Endothelial cell of umbilical vein (primary cell): Measurements from ENCODE around the gene CYB5D1. TPM values are rescaled to one million over a fixed set of nuclear protein-coding genes. Genes with fewer than 3 reads are reported as not detected.

ENCODE experiments used
- BruUV-seq: library from RNA; stranded (reverse); fragments of 400-500 nt; replicated peaks from 2 replicates; lab custom pipeline; 2021; lab: Mats Ljungman, UMichigan
- CTCF ChIA-PET: fragments of 300-600, 350-600 bp; sonication (Branson Sonifier 250); formaldehyde crosslinking; loops from one replicate; lab custom pipeline; 2021; ENCODE audit warnings: antibody characterized with exemption, inconsistent platforms; lab: Charles Lee
- POLR2A ChIA-PET: fragments of 300-600, 350-600 bp; sonication (Branson Sonifier 250); formaldehyde crosslinking; loops from one replicate; lab custom pipeline; 2021; ENCODE audit warnings: antibody characterized with exemption, inconsistent platforms; lab: Charles Lee
- DNase-seq: peaks from one replicate; pipeline ENCODE4 v3.0.0-alpha.2; 2011; ENCODE audit warnings: low read depth, low spot score
- FAIRE-seq: peaks from 2 replicates; lab custom pipeline; 2011; peaks lifted over from hg19 to GRCh38; lab: Jason Lieb, UNC
- H2AFZ ChIP-seq: 2 replicates; pipeline ENCODE4 v1.6.0; 2012; ENCODE audit warnings: low read depth, low read length, control low read depth, inconsistent platforms
- H3K27ac ChIP-seq: 2 replicates; pipeline ENCODE4 v1.5.1; 2011; ENCODE audit warnings: low read depth, mild to moderate bottlenecking, control low read depth, low read length, moderate library complexity; ENCODE audit not compliant: insufficient read depth
- H3K27me3 ChIP-seq, 2 experiments: 2 replicates each; pipeline versions ENCODE4 v1.6.0 to v1.6.1; 2011; ENCODE audit warnings: low read length in 2 of 2, mixed read lengths in 1 of 2; ENCODE audit not compliant: control insufficient read depth in 2 of 2, insufficient read depth in 2 of 2
- H3K36me3 ChIP-seq, 2 experiments: 2 replicates in 1 of 2; 3 replicates in 1 of 2; pipeline ENCODE4 v1.5.1; 2011; ENCODE audit warnings: low read length in 2 of 2, mild to moderate bottlenecking in 1 of 2, moderate library complexity in 1 of 2; ENCODE audit not compliant: control insufficient read depth in 2 of 2, insufficient read depth in 2 of 2; ENCODE audit errors: extremely low read depth in 1 of 2
- H3K4me1 ChIP-seq: 3 replicates; pipeline ENCODE4 v1.5.1; 2011; ENCODE audit warnings: mild to moderate bottlenecking, low read length; ENCODE audit not compliant: control insufficient read depth, insufficient read depth; ENCODE audit errors: extremely low read depth
- H3K4me2 ChIP-seq: 2 replicates; pipeline ENCODE4 v1.6.1; 2011; ENCODE audit warnings: low read length, control low read depth, mixed read lengths; ENCODE audit not compliant: insufficient read depth
- H3K4me3 ChIP-seq, 3 experiments: fragments of 200-600 bp in 1 of 3; sonication (generic), shearing (Covaris generic) in 1 of 3; replicated peaks in 1 of 3; 2 replicates each; pipeline ENCODE4 v1.5.1; 2011 to 2016; ENCODE audit warnings: control low read depth in 3 of 3, low read length in 3 of 3, mild to moderate bottlenecking in 2 of 3, inconsistent platforms in 1 of 3, low read depth in 1 of 3, moderate library complexity in 1 of 3; ENCODE audit not compliant: insufficient read depth in 1 of 3
- H3K79me2 ChIP-seq: 2 replicates; pipeline ENCODE4 v1.6.0; 2012; ENCODE audit warnings: low read length, inconsistent platforms; ENCODE audit not compliant: control insufficient read depth, insufficient read depth
- H3K9ac ChIP-seq: replicated peaks from 2 replicates; pipeline ENCODE3; 2011; ENCODE audit warnings: low read length, control low read depth; ENCODE audit not compliant: insufficient read depth; ENCODE audit errors: extremely low read depth
- H3K9me1 ChIP-seq: replicated peaks from 3 replicates; pipeline ENCODE4 v1.6.0; 2011; ENCODE audit warnings: mild to moderate bottlenecking, low read length; ENCODE audit not compliant: control insufficient read depth, insufficient read depth; ENCODE audit errors: extremely low read depth
- H3K9me3 ChIP-seq: replicated peaks from 2 replicates; pipeline ENCODE4 v1.5.1; 2012; ENCODE audit warnings: low read length, inconsistent platforms; ENCODE audit not compliant: control insufficient read depth, insufficient read depth
- H4K20me1 ChIP-seq: replicated peaks from 2 replicates; pipeline ENCODE3; 2011; ENCODE audit warnings: mild to moderate bottlenecking, low read length; ENCODE audit not compliant: control insufficient read depth, insufficient read depth; ENCODE audit errors: extremely low read depth
- EZH2 ChIP-seq: IDR thresholded peaks from 2 replicates; pipeline ENCODE4 v1.6.1; 2012; ENCODE audit warnings: borderline replicate concordance, low read depth, mild to moderate bottlenecking, moderate library complexity, low read length, inconsistent platforms; ENCODE audit not compliant: severe bottlenecking
- FOS ChIP-seq: IDR thresholded peaks from 2 replicates; pipeline ENCODE4 v1.6.1; 2011; ENCODE audit warnings: mild to moderate bottlenecking, low read length, moderate library complexity, borderline replicate concordance; ENCODE audit not compliant: insufficient read depth
- JUN ChIP-seq: IDR thresholded peaks from 2 replicates; pipeline ENCODE4 v1.6.1; 2011; ENCODE audit warnings: borderline replicate concordance, low read depth; ENCODE audit not compliant: insufficient read length, insufficient read depth
- MYC ChIP-seq: IDR thresholded peaks from one replicate; pipeline ENCODE4 v1.6.1; 2011; ENCODE audit warnings: mild to moderate bottlenecking, low read depth, low read length
- POLR2A ChIP-seq: IDR thresholded peaks from 2 replicates; pipeline ENCODE4 v1.6.1; 2012; ENCODE audit warnings: low read depth, mild to moderate bottlenecking, control low read depth, low read length
- POLR2AphosphoS5 ChIP-seq: IDR thresholded peaks from 2 replicates; pipeline ENCODE4 v1.6.1; 2012; ENCODE audit warnings: low read depth, mild to moderate bottlenecking, control low read depth, low read length, moderate library complexity; ENCODE audit not compliant: insufficient read depth
- dilution Hi-C: fragments of 300-500 bp; cut with MboI; formaldehyde crosslinking; loops from one replicate; pipeline ENCODE4 v1.15.0; 2019; ENCODE audit warnings: low sequenced_read_pairs; ENCODE audit not compliant: extremely low pct_ligation_motif_present
- intact Hi-C: fragments of 100-400 bp; cut with micrococcal nuclease; formaldehyde crosslinking; loops from one replicate; pipeline ENCODE4 v1.10.0; 2022
- polyA plus RNA-seq, 4 experiments: library from polyadenylated mRNA; depleted of rRNA in 3 of 4; stranded (reverse) in 3 of 4; unstranded in 1 of 4; fragments of >200 nt; gene quantifications; 2 replicates each; pipeline versions ENCODE4 v1.2.1 to v1.2.3, GENCODE V29; 2011 to 2012; ENCODE audit warnings: missing spikeins in 1 of 4
- total RNA-seq: library from RNA; stranded (reverse); gene quantifications from 2 replicates; pipeline ENCODE4 v1.2.3, GENCODE V29; 2021
- TF ChIP-seq, protein P1 (sequence below): IDR thresholded peaks from 2 replicates; pipeline ENCODE4 v1.6.1; 2011; ENCODE audit not compliant: insufficient read depth, insufficient read length
- TF ChIP-seq, protein P2 (sequence below), 2 donors: IDR thresholded peaks; 1 replicate in 1 of 2; 2 replicates in 1 of 2; pipeline ENCODE4 v1.5.1; 2011; ENCODE audit warnings: low read length in 2 of 2, mild to moderate bottlenecking in 2 of 2, moderate library complexity in 2 of 2, control low read depth in 1 of 2, inconsistent platforms in 1 of 2, low read depth in 1 of 2; ENCODE audit not compliant: insufficient read depth in 1 of 2; ENCODE audit errors: extremely low read depth in 1 of 2

Gene CYB5D1
- total and polyA plus RNA-seq, 2 donors (not counting 3 experiments of a cell fraction or from before 2014, with no cell fraction given) = 9.4 to 18.1 TPM

DNA sequence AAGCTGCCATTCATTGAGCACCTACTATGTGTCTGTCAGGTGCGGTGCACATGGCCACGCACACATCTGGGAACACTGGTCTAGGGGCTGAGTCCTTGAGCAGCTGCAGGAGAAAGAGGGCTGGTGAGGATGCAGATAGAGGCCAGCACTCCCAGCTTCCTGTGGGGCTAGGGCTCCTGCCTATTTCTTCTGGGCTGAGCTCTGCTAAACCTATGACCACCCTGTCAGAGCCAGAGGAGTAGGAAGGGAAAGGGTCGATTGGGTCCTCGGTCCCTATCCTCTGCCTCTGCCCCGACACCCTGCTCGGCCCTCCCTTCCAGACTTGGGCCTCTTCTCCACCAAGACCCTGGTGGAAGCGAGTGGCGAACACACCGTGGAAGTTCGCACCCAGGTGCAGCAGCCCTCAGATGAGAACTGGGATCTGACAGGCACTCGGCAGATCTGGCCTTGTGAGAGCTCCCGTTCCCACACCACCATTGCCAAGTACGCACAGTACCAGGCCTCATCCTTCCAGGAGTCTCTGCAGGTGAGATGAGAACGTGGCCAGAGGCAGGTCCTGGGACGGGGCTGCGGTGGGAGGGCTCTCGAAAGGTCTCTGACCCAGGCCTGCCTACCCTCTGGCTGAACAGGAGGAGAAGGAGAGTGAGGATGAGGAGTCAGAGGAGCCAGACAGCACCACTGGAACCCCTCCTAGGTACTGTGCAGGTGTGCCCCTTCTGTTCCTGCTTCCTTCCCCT is 6.9 kb upstream of the CYB5D1 start:
- DNase-seq = no peak
- intact Hi-C loops = loop anchor here (1.0 to 10.0 kb wide), 5 partner anchors 8 to 826 kb away; partner anchors contain the start of genes BCL6B and KDM6B
- Histone ChIP-seq H3K4me1 (peaks cover 13% of the 10 kb centered on the region), H3K27ac (no peak overlapping the region), H4K20me1 (no peaks in the 10 kb centered on the region), H3K9ac (no peak overlapping the region), H3K9me3 (no peaks in the 10 kb centered on the region), H3K27me3 (no peaks in the 10 kb centered on the region), H3K4me2 (no peak overlapping the region), H3K4me3 (no peak overlapping the region), H3K36me3 (peaks cover 6 to 43% of the 10 kb centered on the region in 2 experiments), H3K9me1 (no peaks in the 10 kb centered on the region), H2AFZ (no peak overlapping the region), H3K79me2 (peaks cover 2% of the 10 kb centered on the region)
- no peak for FAIRE-seq
- ChIA-PET CTCF (interaction anchor here (0.6 to 1.8 kb wide), 7 partner anchors 9 to 139 kb away, joined by 3 to 17 read pairs (median 4); partner anchors contain the start of gene KDM6B), POLR2A (no interaction called here)
- dilution Hi-C loops = no loop called here
- BruUV-seq = no TSS peak
- TF ChIP-seq, protein P1, sequence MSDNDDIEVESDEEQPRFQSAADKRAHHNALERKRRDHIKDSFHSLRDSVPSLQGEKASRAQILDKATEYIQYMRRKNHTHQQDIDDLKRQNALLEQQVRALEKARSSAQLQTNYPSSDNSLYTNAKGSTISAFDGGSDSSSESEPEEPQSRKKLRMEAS = no peak
- TF ChIP-seq FOS (no peak), POLR2A (no peak), EZH2 (no peak), POLR2AphosphoS5 (no peak), MYC (no peak), JUN (no peak)
- TF ChIP-seq, protein P2, sequence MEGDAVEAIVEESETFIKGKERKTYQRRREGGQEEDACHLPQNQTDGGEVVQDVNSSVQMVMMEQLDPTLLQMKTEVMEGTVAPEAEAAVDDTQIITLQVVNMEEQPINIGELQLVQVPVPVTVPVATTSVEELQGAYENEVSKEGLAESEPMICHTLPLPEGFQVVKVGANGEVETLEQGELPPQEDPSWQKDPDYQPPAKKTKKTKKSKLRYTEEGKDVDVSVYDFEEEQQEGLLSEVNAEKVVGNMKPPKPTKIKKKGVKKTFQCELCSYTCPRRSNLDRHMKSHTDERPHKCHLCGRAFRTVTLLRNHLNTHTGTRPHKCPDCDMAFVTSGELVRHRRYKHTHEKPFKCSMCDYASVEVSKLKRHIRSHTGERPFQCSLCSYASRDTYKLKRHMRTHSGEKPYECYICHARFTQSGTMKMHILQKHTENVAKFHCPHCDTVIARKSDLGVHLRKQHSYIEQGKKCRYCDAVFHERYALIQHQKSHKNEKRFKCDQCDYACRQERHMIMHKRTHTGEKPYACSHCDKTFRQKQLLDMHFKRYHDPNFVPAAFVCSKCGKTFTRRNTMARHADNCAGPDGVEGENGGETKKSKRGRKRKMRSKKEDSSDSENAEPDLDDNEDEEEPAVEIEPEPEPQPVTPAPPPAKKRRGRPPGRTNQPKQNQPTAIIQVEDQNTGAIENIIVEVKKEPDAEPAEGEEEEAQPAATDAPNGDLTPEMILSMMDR (IDR thresholded peaks at IDR 0.05; ENCODE audit: extremely low read depth in 1 of 2, insufficient read depth in 1 of 2, low read depth in 1 of 2, low read length in 2 of 2) = no peak
